HFF-Myc (cell line): ENCODE results near the gene ELOVL4.
A peak's percentile ranks its signal among the peaks of the same experiment; 100 is the strongest.

ENCODE experiments used
- DNase-seq: peaks from one replicate; pipeline ENCODE4 v3.0.0-alpha.2; 2011; ENCODE audit warnings: low read depth; ENCODE audit errors: extremely low read depth
- H3K4me3 ChIP-seq: replicated peaks from 2 replicates; pipeline ENCODE4 v1.5.1; 2011; ENCODE audit warnings: low read depth, mild to moderate bottlenecking, control low read depth, low read length
- CTCF ChIP-seq: IDR thresholded peaks from 2 replicates; pipeline ENCODE4 v1.5.1; 2012; ENCODE audit warnings: mild to moderate bottlenecking, low read depth, low read length, control low read depth; ENCODE audit errors: missing control alignments

The ELOVL4 gene

GRCh38 chr6:79947191-79948186, at the start of gene ELOVL4:
Gene ELOVL4, minus strand, starts transcription at chr6:79947553. Its CDS starts 274 bp downstream, at chr6:79947279.
- no peak for DNase-seq
- TF ChIP-seq CTCF = no peak
- peak within 1 kb of the TSS; percentile 76 for H3K4me3 ChIP-seq

GRCh38 chr6:79993911-79994309, 46.6 kb upstream of the ELOVL4 start:
- no peak for TF ChIP-seq CTCF
- no peak for DNase-seq
- H3K4me3 ChIP-seq = no peak overlapping the region

DNA sequence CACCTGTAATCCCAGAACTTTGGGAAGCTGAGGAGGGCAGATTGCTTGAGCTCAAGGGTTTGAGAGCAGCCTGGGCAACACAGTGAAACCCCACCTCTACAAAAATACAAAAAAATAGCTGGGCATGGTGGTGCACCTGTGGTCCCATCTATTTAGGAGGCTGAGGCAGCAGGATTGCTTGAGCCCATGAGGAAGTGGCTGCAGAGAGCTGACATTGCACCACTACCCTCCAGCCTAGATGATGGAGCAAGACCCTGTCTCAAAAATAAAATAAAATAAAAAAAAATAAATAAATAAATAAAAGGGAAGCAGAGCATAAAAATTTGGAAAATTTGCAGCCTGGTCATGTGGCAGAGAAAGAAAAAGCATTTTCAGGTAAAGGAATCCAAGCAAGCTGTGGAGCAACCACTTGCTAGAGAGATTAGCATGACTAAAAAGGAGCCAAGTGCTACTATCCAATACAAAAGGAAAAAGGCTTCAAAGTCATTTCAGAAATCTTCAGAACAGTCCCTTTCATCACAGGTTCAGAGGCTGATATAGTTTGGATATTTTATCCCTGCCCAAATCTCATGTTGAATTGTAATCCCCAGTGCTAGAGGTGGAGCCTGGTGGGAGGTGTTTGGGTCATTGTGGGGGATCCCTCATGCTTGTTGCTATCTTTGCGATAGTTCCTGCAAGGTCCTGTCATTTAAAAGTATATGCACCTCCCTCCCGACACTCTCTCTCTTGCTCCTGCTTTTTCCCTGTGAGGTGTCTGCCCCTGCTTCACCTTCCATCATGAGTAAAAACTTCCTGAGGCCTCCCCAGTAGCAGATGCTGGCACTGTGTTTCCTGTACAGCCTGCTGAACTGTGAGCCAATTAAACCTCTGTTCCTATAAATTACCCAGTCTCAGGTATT, 45.9 kb upstream of the ELOVL4 start:
- DNase-seq = no peak
- no peak for TF ChIP-seq CTCF
- H3K4me3 ChIP-seq = no peak overlapping the region

- no peak for DNase-seq
- TF ChIP-seq CTCF = no peak
- no peak overlapping the region for H3K4me3 ChIP-seq
These were observed 42.3 kb upstream of the ELOVL4 start for GRCh38 chr6:79989641-79990040.

DNA sequence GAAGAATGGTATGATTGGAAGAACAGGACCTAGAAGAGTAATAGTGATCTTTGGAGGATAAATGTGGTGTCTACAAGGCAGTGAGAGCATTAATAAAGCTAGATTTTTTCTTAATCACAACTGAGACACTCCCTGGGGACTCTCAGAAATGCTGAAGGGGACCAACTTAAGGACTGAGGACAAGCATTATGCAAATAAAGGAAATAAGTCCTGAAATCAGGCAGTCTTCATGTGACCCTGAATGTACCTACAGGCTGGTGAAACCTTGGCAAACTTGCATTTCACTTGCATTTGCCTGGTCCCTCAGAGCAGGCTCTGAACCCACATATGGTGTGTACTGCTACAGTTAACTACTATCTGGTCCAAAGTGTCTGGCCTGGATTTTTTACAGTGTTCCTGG, 37.8 kb upstream of the ELOVL4 start:
- no peak overlapping the region for H3K4me3 ChIP-seq
- no peak for TF ChIP-seq CTCF
- DNase-seq = no peak

GRCh38 chr6:79984261-79984660, 36.9 kb upstream of the ELOVL4 start:
- H3K4me3 ChIP-seq = no peak overlapping the region
- DNase-seq = peak; percentile 6
- no peak for TF ChIP-seq CTCF
